Activated CD8-positive, alpha-beta memory T cell treated with anti-CD3 and anti-CD28 coated beads for 1 hour (primary cell): ENCODE measurements around the gene GNG5.
"Not testable (repeated sequence)": the region's sequence is repeated elsewhere in the genome, so short reads cannot be mapped to it uniquely, and the experiment has no call there.

Experiments
- DNase-seq, 2 donors: peaks; one replicate each; pipeline ENCODE4 v3.0.0-alpha.2; 2020; ENCODE audit warnings: low read depth in 1 of 2; ENCODE audit errors: extremely low read depth in 1 of 2

The GNG5 gene

GRCh38 chr1:84506002-84506728 is at the start of gene GNG5, which contains the start of gene SPATA1:
Gene GNG5, minus strand, starts transcription at chr1:84506581. Its CDS starts 490 bp downstream, at chr1:84506091.
Gene SPATA1, plus strand, starts transcription at chr1:84506386. Its CDS starts 9,974 bp downstream, at chr1:84516360.
- DNase-seq, result peak; percentile 94 to 98

GRCh38 chr1:84550826-84551225 is 44.4 kb upstream of the GNG5 start:
- no peak for DNase-seq

- no peak for DNase-seq
These were observed 35.3 kb upstream of the GNG5 start for GRCh38 chr1:84541679-84542078.

GRCh38 chr1:84540759-84541158 is 34.4 kb upstream of the GNG5 start:
- DNase-seq, result no peak

DNA sequence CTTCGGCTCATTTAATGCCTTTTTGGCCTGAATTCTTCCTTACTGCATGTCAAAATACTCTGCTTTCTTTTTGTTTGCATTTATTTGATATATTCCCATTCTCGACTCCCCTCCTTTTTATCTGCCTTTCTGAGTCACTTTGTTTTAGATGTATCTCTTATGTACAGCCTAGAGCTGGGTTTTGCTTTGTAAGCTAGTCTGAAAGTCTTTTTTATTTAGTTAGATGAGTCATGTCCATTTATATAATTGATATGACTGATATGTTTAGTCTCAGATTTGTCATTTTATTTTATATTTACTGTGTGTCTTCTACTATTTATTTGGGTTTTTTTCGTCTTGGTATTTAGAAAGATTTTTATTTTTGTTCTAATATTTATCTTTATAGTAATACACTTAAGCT is 33.6 kb upstream of the GNG5 start:
- DNase-seq, result no peak

- no peak for DNase-seq
These were observed 32.2 kb upstream of the GNG5 start for GRCh38 chr1:84538599-84538998.

DNA sequence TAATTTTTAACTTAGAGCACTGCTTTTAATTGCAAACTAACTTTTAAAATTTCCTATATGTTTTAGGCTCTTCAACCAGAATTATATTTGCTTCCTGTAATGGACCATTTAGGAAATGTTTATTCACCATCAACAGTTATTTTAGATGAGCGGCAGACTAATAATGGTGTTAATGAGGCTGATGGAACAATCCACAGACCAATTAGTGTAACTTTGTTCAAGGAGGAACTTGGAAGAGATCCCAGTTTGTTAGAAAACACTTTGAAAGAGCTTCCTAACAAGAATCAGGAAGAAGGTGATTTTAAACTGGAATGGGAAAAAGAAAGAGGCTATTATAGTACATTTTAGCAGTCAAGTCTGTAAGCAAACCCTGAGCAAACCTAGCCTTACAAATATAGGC is 19.4 kb upstream of the GNG5 start:
- no peak for DNase-seq

DNA sequence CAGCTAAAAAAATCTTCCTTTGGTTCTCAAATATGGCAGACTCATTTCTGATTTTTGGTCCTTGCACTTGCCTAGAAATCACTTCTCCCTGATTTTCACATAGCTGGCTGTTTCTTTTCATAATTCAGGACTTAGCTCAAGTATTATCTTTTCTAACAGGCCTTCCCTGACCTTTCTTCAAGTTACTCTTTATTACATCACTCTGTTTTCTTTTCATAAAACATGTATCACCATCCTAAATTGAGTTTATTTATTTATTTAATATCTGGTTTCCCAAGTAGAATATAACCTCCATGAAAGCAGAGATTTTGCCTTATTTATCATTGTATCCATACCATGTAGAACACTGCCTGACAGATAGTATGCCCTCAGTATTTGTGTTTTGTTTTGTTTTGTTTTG is 18.2 kb upstream of the GNG5 start:
- no peak for DNase-seq

GRCh38 chr1:84510668-84511067 is 4.3 kb upstream of the GNG5 start:
- DNase-seq, result no peak

DNA sequence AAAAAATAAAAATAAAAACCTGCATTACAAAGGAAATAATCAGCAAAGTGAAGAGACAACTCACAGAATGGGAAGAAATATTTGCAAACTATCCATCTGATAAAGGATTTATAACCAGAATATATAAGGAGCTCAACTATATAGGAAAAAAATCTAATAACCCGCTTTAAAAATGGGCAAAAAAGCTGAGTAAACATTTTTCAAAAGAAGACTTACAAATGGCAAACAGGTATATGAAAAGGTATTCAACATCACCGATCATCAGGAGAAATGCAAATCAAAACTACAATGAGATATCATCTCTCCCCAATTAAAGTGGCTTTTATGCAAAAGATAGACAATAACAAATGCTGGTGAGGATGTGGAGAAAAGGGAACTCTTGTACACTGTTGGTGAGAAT is 3.8 kb upstream of the GNG5 start:
- no peak for DNase-seq

DNA sequence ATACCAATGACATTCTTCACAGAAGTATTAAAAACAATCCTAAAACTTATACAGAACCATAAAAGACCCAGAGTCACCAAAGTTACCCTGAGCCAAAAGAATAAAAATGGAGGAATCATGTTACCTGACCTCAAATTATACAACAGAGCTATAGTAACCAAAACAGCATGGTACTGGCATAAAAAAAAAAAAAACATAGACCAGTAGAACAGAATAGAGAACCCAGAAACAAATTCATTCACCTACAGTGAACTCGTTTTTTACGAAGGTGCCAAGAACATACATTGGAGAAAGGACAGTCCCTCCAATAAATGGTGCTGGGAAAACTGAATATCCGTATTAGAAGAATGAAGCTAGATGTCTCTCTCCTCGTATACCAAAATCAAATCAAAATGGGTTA is 2.6 kb upstream of the GNG5 start:
- DNase-seq, result no peak

DNA sequence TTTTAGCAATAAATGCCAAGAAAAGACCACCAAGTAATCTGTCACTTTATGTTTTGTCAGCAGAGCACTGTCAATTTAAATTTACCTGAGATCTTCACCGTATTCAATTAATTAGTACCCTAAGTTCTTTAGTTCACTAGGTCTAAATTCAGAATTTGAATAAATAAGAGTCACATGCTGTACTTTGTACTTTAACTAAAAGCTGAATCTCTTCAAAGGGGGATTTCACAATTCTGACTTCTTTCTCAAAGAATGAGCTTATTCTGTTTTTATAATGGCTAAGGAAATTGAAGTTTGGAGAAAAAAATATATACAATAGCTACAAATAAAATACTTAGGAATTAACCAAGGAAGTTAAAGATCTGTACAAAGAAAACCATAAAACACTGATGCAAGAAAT is 2.1 kb upstream of the GNG5 start:
- no peak for DNase-seq

DNA sequence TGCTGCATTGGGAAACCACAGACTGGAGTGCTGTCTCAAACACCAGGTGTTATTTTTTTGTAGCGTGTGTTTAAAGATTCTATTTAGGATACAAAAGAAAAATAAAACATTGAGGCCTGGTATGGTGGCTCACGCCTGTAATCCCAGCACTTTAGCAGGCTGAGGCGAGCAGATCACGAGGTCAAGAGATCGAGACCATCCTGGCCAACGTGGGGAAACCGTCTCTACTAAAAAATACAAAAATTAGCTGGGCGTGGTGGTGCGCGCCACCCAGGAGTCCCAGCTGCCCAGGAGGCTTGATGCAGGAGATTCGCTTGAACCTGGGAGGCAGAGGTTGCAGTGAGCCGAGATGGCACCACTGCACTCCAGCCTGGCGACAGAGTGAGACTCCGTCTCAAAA is 1.5 kb upstream of the GNG5 start:
- DNase-seq, result not testable (repeated sequence)

- DNase-seq, result no peak
These were observed 510 bp upstream of the GNG5 start for GRCh38 chr1:84506729-84507453.

DNA sequence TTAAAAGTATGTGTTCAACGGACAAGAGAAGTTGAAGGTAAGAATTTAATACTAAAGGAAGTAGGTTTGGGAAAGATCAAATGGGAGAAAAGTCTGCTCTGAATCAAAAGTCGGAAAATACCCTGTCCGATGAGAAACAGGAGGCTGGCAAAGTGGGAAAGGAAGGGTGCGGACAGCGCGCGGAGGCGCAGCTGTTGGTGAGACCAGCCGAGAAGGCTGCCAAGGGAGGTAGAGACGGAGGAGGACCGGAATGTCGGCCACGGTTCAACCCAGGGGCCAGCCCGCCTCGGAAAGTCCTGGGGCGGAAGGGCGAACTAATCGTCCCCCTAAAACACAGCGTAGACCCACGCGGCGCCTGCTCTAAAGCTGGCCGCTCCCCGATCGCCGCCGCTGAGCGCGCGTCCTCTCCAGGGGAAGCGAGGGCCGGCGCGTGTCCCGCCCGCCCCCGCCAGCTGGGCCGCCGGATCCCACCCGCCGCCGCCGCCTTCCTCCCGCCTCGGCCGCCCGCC is 834 bp downstream of the GNG5 start:
- DNase-seq, result no peak

DNA sequence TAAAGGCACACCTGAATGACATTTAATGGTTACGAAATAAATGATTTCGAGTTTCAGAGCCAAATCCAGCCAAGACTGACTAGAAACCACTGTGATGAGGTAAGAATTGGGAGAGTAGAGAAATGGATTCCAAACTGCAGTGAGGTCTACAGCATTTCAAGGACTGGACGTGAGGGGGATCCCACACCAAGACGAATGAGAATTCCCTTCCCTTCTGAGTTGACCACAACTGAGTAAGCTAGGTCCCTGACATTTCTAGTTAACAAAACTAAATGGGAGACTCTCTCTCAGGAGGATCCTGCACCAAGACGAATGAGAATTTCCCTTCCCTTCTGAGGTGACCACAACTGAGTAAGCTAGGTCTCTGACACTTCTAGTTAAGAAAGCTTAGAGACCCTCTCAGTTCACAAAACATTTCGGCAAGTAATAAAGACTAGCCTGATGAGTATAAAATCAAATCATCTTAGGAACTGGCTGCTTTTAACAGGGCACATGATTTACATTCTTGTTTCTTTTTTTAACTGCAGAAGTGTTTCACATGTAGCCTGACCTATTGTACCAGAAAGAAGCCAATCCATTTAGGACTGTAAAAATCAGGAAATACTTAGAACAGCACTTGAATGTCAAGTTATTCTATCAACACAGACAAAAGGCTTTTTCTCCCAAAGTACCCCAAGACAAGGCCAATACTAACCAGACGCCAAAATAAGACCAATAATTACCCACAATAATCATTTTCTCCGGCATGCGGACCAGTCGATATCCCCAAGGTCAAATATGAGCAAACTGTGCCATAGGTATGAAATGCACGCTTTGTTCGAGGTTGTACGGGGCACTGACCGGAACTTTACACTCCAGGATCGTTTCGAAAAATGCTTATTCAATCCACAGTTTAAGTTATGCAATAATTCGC is 1.5 kb downstream of the GNG5 start:
- no peak for DNase-seq

- no peak for DNase-seq
These were observed 3.5 kb downstream of the GNG5 start for GRCh38 chr1:84502927-84503326.

DNA sequence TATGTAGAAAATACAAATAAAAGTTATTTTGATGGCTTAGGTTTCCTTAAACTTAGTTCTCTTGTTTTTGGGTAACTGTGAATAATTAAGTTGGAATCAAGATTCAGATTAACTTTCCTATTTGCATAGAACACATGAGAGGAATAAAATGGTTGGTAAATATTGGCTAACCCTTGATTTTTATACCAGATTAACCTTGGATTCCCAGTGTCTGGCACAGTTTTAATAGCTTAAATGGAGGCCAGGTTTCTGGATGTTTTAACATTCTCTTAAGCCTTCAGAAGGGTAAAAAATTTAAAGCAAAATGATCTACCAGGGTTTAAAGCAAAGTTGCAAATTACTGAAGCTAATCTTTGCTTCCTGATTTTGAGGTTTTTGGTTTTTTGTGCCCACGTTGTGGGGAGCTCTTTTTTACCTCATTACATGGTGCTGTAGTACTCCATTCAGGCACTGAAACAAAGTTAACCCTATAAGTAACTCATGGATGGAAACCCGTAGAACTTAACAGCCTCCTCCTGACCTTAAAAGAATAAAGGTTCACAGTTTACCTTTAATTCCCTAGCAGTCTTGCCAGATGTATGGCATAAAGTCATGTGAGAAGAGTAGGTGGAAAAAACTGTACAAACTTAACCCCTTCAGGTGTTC is 8.6 kb downstream of the GNG5 start:
- no peak for DNase-seq

DNA sequence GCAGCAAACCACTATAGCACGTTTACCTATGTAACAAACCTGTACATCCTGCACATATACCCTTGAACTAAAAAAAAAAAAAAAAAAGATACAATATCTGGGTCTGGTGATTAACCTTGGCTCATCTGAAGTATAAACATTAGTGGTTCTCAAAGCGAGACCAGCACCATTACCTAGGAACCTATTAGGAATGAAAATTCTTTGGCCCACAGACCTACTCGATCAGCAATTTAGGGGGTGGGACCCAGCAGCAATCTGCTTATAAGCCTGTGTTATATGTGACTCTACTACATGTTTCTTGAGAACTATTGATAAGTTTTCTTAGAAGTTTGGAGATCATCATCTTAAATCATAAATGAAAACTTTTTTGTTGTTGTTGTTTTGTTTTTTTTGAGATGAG is 9.9 kb downstream of the GNG5 start:
- no peak for DNase-seq

GRCh38 chr1:84493747-84494146 is 12.6 kb downstream of the GNG5 start:
- DNase-seq, result no peak

GRCh38 chr1:84492726-84493125 is 13.7 kb downstream of the GNG5 start:
- no peak for DNase-seq
